ES-I3 (cell line): ENCODE measurements around the gene SERPINB3.

ENCODE experiments used
- H3K36me3 ChIP-seq: 2 replicates; pipeline ENCODE4 v1.6.1; 2013; ENCODE audit warnings: mild to moderate bottlenecking, low read length, control low read depth, moderate library complexity; ENCODE audit not compliant: insufficient read depth
- H3K4me1 ChIP-seq: 2 replicates; pipeline ENCODE4 v1.6.1; 2013; ENCODE audit warnings: mild to moderate bottlenecking, control low read depth, low read length; ENCODE audit not compliant: insufficient read depth
- H3K9ac ChIP-seq: 2 replicates; pipeline ENCODE4 v1.6.1; 2013; ENCODE audit warnings: low read depth, mild to moderate bottlenecking, low read length, moderate library complexity
- H3K9me3 ChIP-seq: 2 replicates; pipeline ENCODE4 v1.6.1; 2013; ENCODE audit warnings: mild to moderate bottlenecking, low read length, moderate library complexity; ENCODE audit not compliant: control insufficient read depth, insufficient read depth

The SERPINB3 gene

GRCh38 chr18:63627819-63628218, 33.9 kb downstream of the SERPINB3 start:
- Histone ChIP-seq H3K36me3 (no peaks in the 10 kb centered on the region; the same call in 1 of the 2 replicates), H3K4me1 (no peaks in the 10 kb centered on the region), H3K9me3 (peaks cover 3% of the 10 kb centered on the region)

GRCh38 chr18:63626431-63626830, 35.3 kb downstream of the SERPINB3 start:
- Histone ChIP-seq H3K36me3 (no peaks in the 10 kb centered on the region; the same call in 1 of the 2 replicates), H3K4me1 (no peaks in the 10 kb centered on the region), H3K9me3 (peaks cover 3% of the 10 kb centered on the region), H3K9ac (no peak overlapping the region)

More at GRCh38 chr18:63627819-63628218, 33.9 kb downstream of the SERPINB3 start:
- H3K9ac ChIP-seq = no peak overlapping the region

- no peaks in the 10 kb centered on the region; the same call in 1 of the 2 replicates for H3K36me3 ChIP-seq
- H3K4me1 ChIP-seq = no peaks in the 10 kb centered on the region
- peaks cover 3% of the 10 kb centered on the region for H3K9me3 ChIP-seq
Observed at GRCh38 chr18:63624863-63625262, 36.8 kb downstream of the SERPINB3 start.

GRCh38 chr18:63619661-63620060, 42.0 kb downstream of the SERPINB3 start:
- H3K36me3 ChIP-seq = no peaks in the 10 kb centered on the region
- no peaks in the 10 kb centered on the region; the same call in 1 of the 2 replicates for H3K9me3 ChIP-seq
- no peak overlapping the region for H3K9ac ChIP-seq
- peaks cover 7% of the 10 kb centered on the region; the same call in 1 of the 2 replicates for H3K4me1 ChIP-seq

More at GRCh38 chr18:63624863-63625262, 36.8 kb downstream of the SERPINB3 start:
- H3K9ac ChIP-seq = no peak overlapping the region

- H3K9ac ChIP-seq = no peak overlapping the region
- peaks cover 7% of the 10 kb centered on the region; the same call in 1 of the 2 replicates for H3K4me1 ChIP-seq
- no peaks in the 10 kb centered on the region for H3K36me3 ChIP-seq
- H3K9me3 ChIP-seq = no peaks in the 10 kb centered on the region; the same call in 1 of the 2 replicates
Observed at GRCh38 chr18:63617915-63618234, 43.8 kb downstream of the SERPINB3 start.

GRCh38 chr18:63617049-63617914, 44.4 kb downstream of the SERPINB3 start:
- no peaks in the 10 kb centered on the region for H3K36me3 ChIP-seq
- H3K9ac ChIP-seq = no peak overlapping the region
- peaks cover 7% of the 10 kb centered on the region; the same call in 1 of the 2 replicates for H3K4me1 ChIP-seq
- no peaks in the 10 kb centered on the region for H3K9me3 ChIP-seq

DNA sequence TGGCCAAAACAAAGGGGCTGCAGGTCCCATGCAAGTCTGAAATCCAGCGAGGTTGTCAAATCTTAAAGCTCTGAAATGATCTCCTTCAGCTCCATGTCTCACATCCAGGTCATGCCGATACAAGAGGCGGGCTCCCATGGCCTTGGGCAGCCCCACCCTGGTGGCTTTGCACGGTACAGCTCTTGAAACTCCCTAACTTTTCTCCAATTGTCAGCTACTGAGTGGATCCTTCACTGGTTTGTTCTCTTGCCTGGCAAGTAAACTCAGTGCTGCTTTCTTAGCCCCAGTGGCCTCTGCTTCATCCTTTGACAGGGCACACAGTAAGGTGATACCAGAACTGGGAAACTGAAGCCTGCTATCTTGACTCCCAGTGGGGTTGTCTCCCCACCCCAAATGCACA, 48.3 kb downstream of the SERPINB3 start:
- H3K9me3 ChIP-seq = no peaks in the 10 kb centered on the region
- H3K4me1 ChIP-seq = peaks cover 7% of the 10 kb centered on the region; the same call in 1 of the 2 replicates
- no peaks in the 10 kb centered on the region for H3K36me3 ChIP-seq
- no peak overlapping the region for H3K9ac ChIP-seq

GRCh38 chr18:63606526-63606925, 55.2 kb downstream of the SERPINB3 start:
- no peaks in the 10 kb centered on the region for H3K9me3 ChIP-seq
- no peaks in the 10 kb centered on the region for H3K36me3 ChIP-seq
- no peaks in the 10 kb centered on the region for H3K4me1 ChIP-seq
- no peak overlapping the region for H3K9ac ChIP-seq
